Hepatocyte (in vitro differentiated cells): ENCODE data around the gene C1orf74. TPM values are rescaled to one million over a fixed set of nuclear protein-coding genes. Genes with fewer than 3 reads are reported as not detected.

Source experiments
- DNase-seq: peaks from one replicate; pipeline ENCODE4 v3.0.0-alpha.2; 2016; ENCODE audit warnings: low spot score
- H2AFZ ChIP-seq: fragments of 200-600 bp; sonication (generic); 2 replicates; pipeline ENCODE4 v1.6.0; 2016; ENCODE audit warnings: antibody characterized with exemption, mild to moderate bottlenecking
- H3K27ac ChIP-seq: fragments of 200-600 bp; sonication (generic); 2 replicates; pipeline ENCODE4 v1.5.1; 2016; ENCODE audit warnings: mild to moderate bottlenecking
- H3K27me3 ChIP-seq: fragments of 200-600 bp; sonication (generic); 2 replicates; pipeline ENCODE4 v1.6.1; 2016
- H3K36me3 ChIP-seq: fragments of 200-600 bp; sonication (generic); replicated peaks from 2 replicates; pipeline ENCODE4 v1.5.1; 2016; ENCODE audit warnings: low read depth; ENCODE audit not compliant: insufficient read depth
- H3K4me1 ChIP-seq: fragments of 200-600 bp; sonication (generic); 2 replicates; pipeline ENCODE4 v1.5.1; 2016; ENCODE audit warnings: mild to moderate bottlenecking, moderate library complexity; ENCODE audit not compliant: insufficient read depth
- H3K4me2 ChIP-seq: fragments of 200-600 bp; sonication (generic); 2 replicates; pipeline ENCODE4 v1.6.0; 2016
- H3K4me3 ChIP-seq: fragments of 200-600 bp; sonication (generic); 2 replicates; pipeline ENCODE4 v1.5.1; 2016; ENCODE audit warnings: mild to moderate bottlenecking
- H3K79me2 ChIP-seq: fragments of 200-600 bp; sonication (generic); 2 replicates; pipeline ENCODE4 v1.6.0; 2017; ENCODE audit warnings: mild to moderate bottlenecking
- H3K9me2 ChIP-seq: fragments of 200-600 bp; sonication (generic); replicated peaks from 2 replicates; pipeline ENCODE4 v1.6.0; 2017; ENCODE audit warnings: mild to moderate bottlenecking; ENCODE audit not compliant: insufficient read depth
- H3K9me3 ChIP-seq: fragments of 200-600 bp; sonication (generic); 2 replicates; pipeline ENCODE4 v1.5.1; 2016; ENCODE audit warnings: low read depth, mild to moderate bottlenecking
- H4K20me1 ChIP-seq: fragments of 200-600 bp; sonication (generic); 2 replicates; pipeline ENCODE4 v1.6.0; 2016; ENCODE audit warnings: mild to moderate bottlenecking; ENCODE audit not compliant: insufficient read depth, poor library complexity, severe bottlenecking
- EZH2 ChIP-seq: fragments of 200-600 bp; sonication (generic); IDR thresholded peaks from 2 replicates; pipeline ENCODE4 v1.6.1; 2016; ENCODE audit warnings: antibody characterized with exemption, mild to moderate bottlenecking, borderline replicate concordance
- EZH2phosphoT487 ChIP-seq: fragments of 200-600 bp; sonication (generic); IDR thresholded peaks from one replicate; pipeline ENCODE4 v1.6.1; 2018; ENCODE audit warnings: antibody characterized with exemption, mild to moderate bottlenecking, low read depth, moderate library complexity; ENCODE audit not compliant: unreplicated experiment, severe bottlenecking
- WGBS: methylation state at CpG from one replicate; pipeline ENCODE4 v1.1.6; 2016; ENCODE audit warnings: low lambda C conversion rate; ENCODE audit errors: missing lambda C conversion rate; 5-methylcytosine and 5-hydroxymethylcytosine counted together
- polyA plus RNA-seq: library from polyadenylated mRNA; unstranded; fragments of >200 nt; fragmentation: Nextera tagmentation; extraction: Ambion mirVana; gene quantifications from 2 replicates; pipeline ENCODE4 v1.2.1, GENCODE V29; 2016
- total RNA-seq: library from RNA; depleted of rRNA; stranded (reverse); fragments of >200 nt; gene quantifications from 2 replicates; pipeline ENCODE4 v1.2.3, GENCODE V29; 2014
- TF ChIP-seq, protein P1 (sequence below): fragments of 200-600 bp; sonication (generic); IDR thresholded peaks from 2 replicates; pipeline ENCODE4 v1.5.1; 2016; ENCODE audit warnings: antibody characterized with exemption, mild to moderate bottlenecking; ENCODE audit not compliant: poor library complexity

C1orf74 gene
- total and polyA plus RNA-seq, 2 experiments from 2014 or later, result 2.2 to 3.3 TPM

DNA sequence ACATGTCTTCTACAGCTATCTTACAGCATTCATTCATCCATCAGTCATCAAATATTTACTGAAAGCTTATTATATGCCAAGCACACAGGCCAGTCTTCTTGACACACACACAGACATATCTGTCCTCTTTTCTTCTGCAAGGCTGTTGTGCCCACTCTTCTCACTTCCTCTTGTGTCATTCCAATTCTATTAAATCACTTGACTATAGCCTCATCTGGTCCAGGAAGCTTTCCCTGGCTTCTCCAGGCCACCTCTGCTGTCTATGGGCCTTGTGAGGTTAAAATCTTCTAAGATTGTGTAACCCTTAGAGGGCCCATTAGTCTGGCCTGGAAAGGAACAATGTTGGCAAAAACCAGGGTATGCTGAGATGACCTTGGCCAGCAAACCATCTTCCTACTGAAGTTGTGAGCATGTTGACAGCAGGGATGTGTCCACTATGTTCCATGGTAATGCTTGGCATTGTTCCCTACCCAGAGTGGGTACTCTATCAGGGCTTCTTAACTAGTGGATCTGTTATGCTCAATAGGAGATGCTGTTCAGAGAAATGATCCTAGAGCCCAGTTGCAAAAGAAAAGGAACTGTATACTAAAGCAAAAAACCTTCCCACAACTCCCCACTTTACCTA lies 23.2 kb downstream of the C1orf74 start:
- no peaks in the 10 kb centered on the region for H3K4me1 ChIP-seq
- H3K4me2 ChIP-seq, result no peak overlapping the region
- no peak overlapping the region for H2AFZ ChIP-seq
- no peaks in the 10 kb centered on the region for H3K79me2 ChIP-seq
- TF ChIP-seq EZH2phosphoT487 (no peak), EZH2 (no peak)
- TF ChIP-seq, protein P1, sequence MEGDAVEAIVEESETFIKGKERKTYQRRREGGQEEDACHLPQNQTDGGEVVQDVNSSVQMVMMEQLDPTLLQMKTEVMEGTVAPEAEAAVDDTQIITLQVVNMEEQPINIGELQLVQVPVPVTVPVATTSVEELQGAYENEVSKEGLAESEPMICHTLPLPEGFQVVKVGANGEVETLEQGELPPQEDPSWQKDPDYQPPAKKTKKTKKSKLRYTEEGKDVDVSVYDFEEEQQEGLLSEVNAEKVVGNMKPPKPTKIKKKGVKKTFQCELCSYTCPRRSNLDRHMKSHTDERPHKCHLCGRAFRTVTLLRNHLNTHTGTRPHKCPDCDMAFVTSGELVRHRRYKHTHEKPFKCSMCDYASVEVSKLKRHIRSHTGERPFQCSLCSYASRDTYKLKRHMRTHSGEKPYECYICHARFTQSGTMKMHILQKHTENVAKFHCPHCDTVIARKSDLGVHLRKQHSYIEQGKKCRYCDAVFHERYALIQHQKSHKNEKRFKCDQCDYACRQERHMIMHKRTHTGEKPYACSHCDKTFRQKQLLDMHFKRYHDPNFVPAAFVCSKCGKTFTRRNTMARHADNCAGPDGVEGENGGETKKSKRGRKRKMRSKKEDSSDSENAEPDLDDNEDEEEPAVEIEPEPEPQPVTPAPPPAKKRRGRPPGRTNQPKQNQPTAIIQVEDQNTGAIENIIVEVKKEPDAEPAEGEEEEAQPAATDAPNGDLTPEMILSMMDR, result no peak
- no peaks in the 10 kb centered on the region for H3K36me3 ChIP-seq
- H3K4me3 ChIP-seq, result no peak overlapping the region
- DNase-seq, result no peak
- peaks cover 6% of the 10 kb centered on the region for H3K27me3 ChIP-seq
- H3K9me3 ChIP-seq, result no peaks in the 10 kb centered on the region
- no peak overlapping the region for H3K27ac ChIP-seq
- no peaks in the 10 kb centered on the region for H4K20me1 ChIP-seq
- no peaks in the 10 kb centered on the region for H3K9me2 ChIP-seq

DNA sequence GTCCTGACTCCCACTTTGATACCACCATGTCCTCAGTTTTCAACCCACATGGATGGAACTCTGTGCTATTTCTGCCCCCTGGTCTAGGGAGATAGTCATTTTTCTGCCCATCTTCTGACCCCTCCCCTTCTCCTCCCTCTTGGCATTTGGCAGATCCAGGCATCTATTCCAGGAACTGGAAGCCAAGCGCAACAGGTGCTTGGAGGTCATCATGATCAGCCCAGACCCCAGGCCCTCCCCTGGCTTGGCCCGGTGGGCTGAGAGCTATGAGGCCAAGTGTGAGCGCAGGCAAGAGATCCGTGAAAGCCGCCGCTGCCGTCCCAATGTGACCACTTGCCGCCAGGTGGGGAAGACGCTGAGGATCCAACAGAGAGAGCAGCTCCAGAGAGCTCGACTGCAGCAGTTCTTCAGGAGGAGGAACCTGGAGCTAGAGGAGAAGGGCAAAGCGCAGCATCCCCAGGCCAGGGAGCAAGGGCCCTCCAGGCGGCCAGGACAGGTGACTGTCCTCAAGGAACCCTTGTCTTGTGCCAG lies 24.5 kb downstream of the C1orf74 start:
- DNase-seq, result no peak
- H2AFZ ChIP-seq, result no peak overlapping the region
- 95% methylated on average over 12 of the region's 12 CpGs for WGBS
- H3K4me3 ChIP-seq, result no peak overlapping the region
- H3K4me1 ChIP-seq, result no peaks in the 10 kb centered on the region
- H3K27ac ChIP-seq, result no peak overlapping the region
- no peaks in the 10 kb centered on the region for H3K9me2 ChIP-seq
- H3K79me2 ChIP-seq, result no peaks in the 10 kb centered on the region
- H3K4me2 ChIP-seq, result no peak overlapping the region
- no peaks in the 10 kb centered on the region for H3K9me3 ChIP-seq
- TF ChIP-seq, protein P1, result no peak
- no peaks in the 10 kb centered on the region for H4K20me1 ChIP-seq
- peaks cover 6% of the 10 kb centered on the region for H3K27me3 ChIP-seq
- no peaks in the 10 kb centered on the region for H3K36me3 ChIP-seq

DNA sequence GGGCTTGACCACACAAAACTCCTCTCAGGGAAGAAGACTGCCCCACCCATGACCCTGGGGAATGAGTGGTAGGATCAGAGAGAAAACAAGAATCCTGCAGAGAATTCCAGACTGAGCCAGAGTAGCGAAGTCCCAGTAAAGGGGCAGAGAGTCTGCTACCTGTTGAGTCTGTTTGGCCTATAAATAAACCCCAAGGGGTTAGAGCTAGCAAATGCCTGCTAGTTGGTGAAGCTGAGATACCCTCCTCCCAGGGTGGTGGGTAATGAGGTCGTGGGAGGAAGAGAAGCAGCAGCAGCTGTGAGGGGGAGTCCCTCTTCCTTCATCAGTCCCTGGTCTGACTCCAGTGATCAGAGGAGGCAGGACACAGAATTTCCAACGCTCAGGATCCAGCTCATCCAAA lies 26.0 kb downstream of the C1orf74 start:
- Histone ChIP-seq H3K36me3 (no peaks in the 10 kb centered on the region), H3K4me1 (no peaks in the 10 kb centered on the region), H2AFZ (no peak overlapping the region), H4K20me1 (no peaks in the 10 kb centered on the region), H3K4me2 (no peak overlapping the region), H3K27ac (no peak overlapping the region), H3K27me3 (peaks cover 6% of the 10 kb centered on the region), H3K79me2 (no peaks in the 10 kb centered on the region), H3K9me3 (no peaks in the 10 kb centered on the region), H3K9me2 (no peaks in the 10 kb centered on the region), H3K4me3 (no peak overlapping the region)
- TF ChIP-seq EZH2 (no peak), EZH2phosphoT487 (no peak)
- TF ChIP-seq, protein P1, result no peak
- DNase-seq, result no peak
- 60% methylated on average over 3 of the region's 3 CpGs for WGBS
